A204.1 (cell line): Measurements from ENCODE around the gene KRT40.

Source experiments
- FAIRE-seq: peaks from 2 replicates; lab custom pipeline; 2012; peaks lifted over from hg19 to GRCh38; lab: Jason Lieb, UNC

KRT40 gene

GRCh38 chr17:40951011-40951622 is 33.0 kb downstream of the KRT40 start:
- no peak for FAIRE-seq

- FAIRE-seq: no peak
Observed at GRCh38 chr17:40950176-40950575, 34.0 kb downstream of the KRT40 start.

GRCh38 chr17:40949418-40949817 is 34.7 kb downstream of the KRT40 start:
- no peak for FAIRE-seq

- no peak for FAIRE-seq
Observed at GRCh38 chr17:40947929-40948328, 36.2 kb downstream of the KRT40 start.

- no peak for FAIRE-seq
Observed at GRCh38 chr17:40945414-40945813, 38.7 kb downstream of the KRT40 start.

- no peak for FAIRE-seq
Observed at GRCh38 chr17:40944531-40944930, 39.6 kb downstream of the KRT40 start.

- no peak for FAIRE-seq
Observed at GRCh38 chr17:40942553-40942952, 41.6 kb downstream of the KRT40 start.

- FAIRE-seq: no peak
Observed at GRCh38 chr17:40940266-40940665, 43.9 kb downstream of the KRT40 start.

- no peak for FAIRE-seq
Observed at GRCh38 chr17:40938981-40939380, 45.1 kb downstream of the KRT40 start.

GRCh38 chr17:40937384-40937819 is 46.7 kb downstream of the KRT40 start, which contains the start of gene KRT23:
Gene KRT23, minus strand, starts transcription at chr17:40937646. Its CDS starts 1,043 bp downstream, at chr17:40936603.
- no peak for FAIRE-seq

GRCh38 chr17:40936976-40937375 is 47.1 kb downstream of the KRT40 start:
- no peak for FAIRE-seq

GRCh38 chr17:40936437-40936971 is 47.6 kb downstream of the KRT40 start:
- FAIRE-seq: no peak

GRCh38 chr17:40935624-40936023 is 48.5 kb downstream of the KRT40 start:
- FAIRE-seq: no peak

- no peak for FAIRE-seq
Observed at GRCh38 chr17:40932608-40933007, 51.5 kb downstream of the KRT40 start.

- no peak for FAIRE-seq
Observed at GRCh38 chr17:40931311-40931710, 52.8 kb downstream of the KRT40 start.
